ENCODE results near the gene TRABD.
A peak's percentile ranks its signal among the peaks of the same experiment; 100 is the strongest.

Gene TRABD

DNA sequence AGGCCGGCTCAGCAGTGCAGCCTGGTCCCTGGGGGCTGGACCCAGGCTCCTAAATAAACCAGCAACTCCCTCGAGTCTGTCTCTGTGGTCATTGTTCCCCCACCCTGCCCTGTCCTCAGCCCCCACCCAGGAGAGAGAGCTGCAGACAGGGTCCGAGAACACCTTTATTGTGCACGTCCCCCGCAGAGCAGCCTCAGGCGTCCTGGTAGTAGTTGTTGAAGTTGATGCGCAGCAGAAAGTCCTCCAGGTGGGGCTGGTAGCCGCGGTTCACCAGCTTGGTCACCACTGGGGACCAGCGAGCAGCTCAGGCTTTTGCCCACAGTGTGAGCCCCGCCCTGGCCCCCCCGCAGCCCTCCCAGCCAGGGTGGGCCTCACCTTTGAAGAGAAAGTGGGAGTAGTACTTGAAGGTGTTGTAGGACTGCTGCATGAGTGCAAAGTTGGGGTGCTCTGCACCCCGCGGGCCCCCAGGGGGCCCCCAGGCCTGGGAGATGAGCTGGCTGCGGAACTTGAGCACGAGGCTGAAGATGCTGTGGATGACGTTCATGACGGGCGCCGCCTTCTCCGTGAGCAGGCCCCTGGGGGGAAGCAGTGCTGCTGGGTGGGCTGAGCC, 31.9 kb downstream of the TRABD start:
- no peak for DNase-seq (ENCODE audit: low read depth in 2 of 2)

DNA sequence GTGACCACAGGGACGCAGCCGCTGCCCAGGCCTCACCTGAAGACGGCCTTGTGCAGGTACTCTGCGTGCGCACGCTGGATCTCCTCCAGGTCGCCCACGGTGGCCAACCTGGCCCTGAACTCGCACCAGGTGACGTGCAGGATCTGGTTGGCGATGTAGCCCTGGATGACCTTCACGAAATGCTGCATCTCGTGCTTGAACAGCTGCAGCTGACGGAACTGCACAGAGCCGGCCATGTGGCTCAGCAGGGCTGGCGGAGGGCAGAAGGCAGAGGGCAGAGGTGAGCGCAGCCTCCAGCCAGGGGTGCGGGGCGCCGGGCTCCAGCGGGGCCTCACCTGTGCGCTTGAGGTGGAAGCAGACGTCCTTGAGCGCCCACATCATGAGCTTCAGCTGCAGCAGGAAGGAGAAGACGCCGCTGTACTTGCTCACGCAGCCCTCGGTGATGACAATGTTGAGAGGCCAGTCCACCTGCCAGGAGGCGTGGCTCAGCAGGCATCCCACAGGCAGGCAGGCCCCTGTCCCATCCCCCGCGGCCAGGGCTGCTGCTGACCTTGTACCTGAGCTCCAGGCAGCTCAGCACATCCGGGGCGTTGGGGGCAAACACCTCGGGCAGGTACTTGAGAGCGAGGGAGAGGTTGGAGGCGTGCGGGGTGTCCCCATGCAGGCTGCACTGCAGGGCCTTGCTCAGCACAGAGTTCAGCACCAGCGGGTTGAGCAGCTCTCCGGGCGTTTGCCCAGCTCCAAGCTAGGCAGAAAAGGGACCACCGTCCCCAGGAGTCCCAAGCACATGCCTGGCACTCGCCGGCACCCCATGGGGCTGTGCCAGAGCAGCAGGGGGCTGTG, 32.7 kb downstream of the TRABD start:
- no peak for DNase-seq (ENCODE audit: low read depth in 2 of 2)

DNA sequence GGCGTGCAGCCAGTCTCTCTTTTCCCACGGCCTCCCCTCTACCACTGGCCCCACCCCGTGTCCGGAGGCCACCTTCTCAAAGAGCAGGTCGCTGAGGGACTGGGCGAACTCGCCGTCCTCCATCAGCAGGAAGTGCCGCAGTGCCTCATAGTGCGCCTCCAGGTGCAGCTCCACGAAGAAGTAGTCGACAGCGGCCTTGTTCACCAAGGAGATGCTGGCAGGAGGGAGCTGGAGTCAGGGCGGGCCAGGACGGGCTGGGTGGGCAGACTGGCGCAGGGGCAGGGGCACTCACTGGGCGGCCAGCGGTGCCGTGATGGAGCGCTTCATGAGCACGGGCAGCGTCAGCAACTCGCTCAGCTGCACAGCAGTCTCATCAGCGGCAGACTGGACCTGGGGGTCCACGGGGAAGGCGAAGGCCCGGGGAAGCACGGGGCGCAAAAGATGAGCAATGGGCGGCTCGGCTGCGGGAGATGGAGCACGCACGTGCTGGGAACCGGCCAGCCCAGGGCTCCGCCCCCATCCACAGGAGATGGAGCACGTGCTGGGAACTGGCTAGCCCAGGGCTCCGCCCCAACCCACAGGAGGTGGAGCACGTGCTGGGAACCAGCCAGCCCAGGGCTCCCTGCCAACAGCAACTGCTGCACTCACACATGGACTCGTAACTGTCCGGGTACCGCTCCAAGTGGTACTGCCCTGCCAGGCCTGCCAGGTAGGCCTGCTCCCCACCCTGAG, 33.4 kb downstream of the TRABD start:
- peak; percentile 59 to 60 for DNase-seq (ENCODE audit: low read depth in 2 of 2)

DNA sequence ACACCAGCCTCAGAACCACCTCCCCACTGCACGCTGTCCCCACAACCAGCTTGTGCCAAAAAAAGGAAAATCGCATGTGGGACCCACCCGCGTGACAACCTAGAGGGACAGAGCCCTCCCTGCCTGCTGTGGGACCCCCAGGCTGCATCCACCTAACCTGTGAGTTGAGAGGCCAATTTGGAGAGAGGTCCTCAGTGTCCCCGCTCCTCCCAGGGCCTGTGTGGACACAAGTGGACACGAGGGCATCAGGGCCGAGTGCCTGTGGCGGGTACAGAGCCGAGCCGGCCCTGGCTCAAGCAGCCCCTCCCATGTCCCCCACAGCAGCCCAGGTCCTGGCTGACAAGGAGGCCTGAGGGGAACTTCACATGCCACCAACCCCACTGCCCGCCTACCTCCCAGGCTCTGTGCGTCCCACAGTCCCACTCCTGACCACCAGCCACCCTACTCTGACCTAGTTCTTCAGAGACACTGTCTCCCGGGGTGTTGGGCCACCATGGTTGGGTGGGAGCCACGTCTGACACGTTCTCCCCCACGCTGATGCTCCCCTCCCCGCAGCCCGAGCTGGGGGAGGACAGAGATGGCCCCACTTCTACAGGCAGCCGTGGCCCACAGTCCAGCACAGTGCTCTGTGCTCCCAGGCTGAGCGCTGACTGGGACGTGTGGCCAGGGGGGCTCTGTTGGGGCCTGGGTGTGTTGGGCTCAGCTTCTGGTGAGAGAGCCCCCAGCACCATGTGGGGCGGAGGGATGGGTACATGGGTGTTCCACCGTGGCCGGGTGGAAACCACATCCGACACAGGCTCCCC, 34.3 kb downstream of the TRABD start:
- no peak for DNase-seq (ENCODE audit: low read depth in 2 of 2)

DNA sequence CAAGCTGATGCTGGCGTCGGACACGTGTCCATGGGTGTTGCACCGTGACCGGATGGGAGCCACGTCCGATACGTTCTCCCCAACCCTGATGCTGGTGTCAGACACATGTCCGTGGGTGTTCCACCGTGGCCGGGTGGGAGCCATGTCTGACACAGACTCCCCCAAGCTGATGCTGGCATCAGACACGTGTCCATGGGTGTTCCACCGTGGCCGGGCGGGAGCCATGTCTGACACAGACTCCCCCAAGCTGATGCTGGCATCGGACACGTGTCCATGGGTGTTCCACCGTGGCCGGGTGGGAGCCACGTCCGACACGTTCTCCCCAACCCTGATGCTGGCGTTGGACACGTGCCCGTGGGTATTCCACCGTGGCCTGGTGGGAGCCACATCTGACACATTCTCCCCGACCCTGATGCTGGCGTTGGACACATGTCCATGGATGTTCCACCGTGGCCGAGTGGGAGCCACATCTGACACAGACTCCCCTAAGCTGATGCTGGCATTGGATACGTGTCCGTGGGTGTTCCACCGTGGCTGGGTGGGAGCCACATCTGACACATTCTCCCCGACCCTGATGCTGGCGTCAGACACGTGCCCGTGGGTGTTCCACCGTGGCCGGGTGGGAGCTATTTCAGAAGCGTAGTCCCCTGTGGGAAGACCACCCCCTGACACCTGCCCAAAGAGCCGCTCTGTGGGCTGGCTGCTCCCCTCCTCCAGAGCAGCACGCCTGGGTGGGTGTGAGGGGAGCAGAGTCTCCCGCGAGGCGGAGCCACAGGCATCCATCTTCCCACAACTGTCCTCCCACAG, 35.1 kb downstream of the TRABD start:
- no peak for DNase-seq (ENCODE audit: low read depth in 2 of 2)

DNA sequence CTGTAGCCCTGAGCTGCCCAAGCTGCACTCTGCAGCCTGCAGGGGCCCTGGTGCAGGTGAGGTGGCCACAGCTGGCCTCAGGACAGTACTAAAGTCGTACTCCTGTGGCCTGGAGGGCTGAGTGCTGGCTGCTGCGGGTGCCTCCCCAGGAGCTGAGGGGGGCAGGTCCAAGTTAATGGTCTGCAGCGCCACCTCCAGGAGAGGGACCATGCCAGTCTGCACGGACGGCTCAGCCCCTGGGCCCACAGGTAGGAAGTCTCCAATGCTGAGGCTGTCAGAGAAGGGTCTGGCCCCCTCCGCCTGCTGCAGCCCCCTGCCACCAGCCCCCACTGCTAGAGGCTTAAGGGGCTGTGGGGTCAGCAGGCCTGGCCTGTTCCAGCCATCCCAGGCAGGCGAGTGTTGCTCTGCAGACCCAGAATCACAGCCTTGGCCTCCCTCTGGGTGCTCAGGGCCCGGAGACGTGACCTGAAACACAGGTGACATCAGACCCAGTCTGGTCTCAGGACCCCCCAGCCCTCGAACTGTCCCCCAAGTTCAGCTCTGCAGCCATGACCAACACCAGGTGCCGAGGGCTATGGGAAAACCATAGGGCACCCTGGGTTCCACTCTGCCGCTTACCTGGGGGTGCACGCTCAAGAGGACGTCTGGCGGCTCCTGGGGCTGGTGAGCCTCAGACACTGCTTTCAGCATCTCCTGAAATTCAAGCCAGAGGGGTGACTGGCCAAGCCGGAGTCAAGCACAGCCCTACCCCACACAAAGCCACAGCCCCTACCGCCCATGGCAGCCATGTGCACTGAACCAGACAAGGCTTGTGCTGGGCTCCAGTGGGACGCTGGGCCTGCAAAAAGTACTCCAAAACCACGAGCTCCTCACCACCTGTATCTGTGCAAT, 35.9 kb downstream of the TRABD start:
- DNase-seq (ENCODE audit: low read depth in 2 of 2): no peak

DNA sequence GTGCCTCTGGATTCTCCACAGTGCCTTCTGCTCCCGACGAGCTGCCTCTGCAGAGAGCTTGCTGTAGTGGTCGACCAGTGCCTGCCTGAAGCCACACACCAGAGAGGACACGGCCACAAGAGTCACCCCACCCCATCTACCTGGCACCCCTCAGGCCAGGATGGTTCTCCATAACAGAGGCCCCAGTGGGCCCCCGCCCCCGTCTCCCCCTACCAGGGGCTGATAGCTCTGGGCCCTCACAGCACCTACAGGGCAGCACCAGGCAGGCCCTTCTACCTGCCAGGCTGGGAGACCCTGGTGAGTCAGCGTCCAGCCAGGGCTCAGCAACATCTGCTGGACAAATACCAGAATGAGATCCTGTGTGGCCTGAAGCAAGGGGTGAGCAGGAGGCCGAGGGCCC, 36.8 kb downstream of the TRABD start:
- no peak for DNase-seq (ENCODE audit: low read depth in 2 of 2)

DNA sequence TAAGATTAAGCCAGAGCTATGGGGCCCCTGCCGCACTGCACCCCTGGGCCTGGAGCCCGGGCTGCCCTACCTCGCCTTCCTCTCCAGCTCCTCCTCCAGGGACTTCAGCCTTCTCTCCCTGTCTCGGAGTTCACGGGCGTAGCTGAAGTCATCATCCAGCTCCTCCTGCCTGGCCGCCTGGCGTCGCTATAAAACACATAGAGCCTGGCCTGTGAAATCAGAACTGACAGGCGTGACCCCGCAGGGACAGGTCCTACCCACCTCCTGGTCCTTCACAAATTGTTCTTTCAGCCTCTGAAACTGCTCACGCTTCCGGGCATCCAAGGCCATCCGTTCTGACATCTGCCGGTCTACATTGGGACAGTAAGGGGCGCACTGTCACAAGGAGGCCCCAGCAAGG, 38.4 kb downstream of the TRABD start:
- no peak for DNase-seq (ENCODE audit: low read depth in 2 of 2)

DNA sequence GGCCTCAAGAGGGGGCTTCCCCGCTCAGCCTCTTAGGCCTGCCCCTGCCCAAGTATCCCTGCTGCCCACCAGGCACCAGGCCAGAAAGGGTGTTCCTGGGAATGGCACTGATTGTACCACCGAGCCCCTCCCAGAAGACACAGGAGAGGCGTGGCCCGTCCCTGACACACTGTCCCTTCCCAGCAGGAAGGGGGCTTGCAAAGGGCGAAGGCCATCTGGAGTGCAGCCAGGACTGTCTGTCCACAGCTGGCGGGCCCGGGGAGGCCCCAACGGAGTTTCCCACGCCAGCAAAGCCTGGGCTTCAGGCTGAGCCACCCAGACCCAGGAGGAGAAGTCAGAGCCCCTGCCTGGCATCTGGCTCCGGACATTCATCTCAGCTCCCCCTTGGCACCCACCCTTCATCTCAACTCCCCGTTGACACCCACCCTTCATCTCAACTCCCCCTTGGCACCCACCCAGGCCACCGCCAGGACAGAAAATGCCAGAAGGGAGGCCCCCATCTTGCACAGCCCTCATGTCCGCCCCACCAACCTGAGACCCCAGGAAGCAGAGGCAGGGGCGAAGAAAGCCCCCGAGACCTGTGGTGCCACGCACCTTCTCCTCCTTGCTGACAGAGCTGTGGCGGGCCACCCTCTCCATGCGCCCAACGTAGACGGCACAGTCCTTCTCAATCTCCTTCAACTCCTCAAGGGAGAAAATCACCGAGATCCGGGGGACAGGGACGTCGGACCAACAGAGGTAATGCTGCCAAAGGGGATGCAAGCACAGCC, 39.7 kb downstream of the TRABD start:
- DNase-seq (ENCODE audit: low read depth in 2 of 2): no peak

DNA sequence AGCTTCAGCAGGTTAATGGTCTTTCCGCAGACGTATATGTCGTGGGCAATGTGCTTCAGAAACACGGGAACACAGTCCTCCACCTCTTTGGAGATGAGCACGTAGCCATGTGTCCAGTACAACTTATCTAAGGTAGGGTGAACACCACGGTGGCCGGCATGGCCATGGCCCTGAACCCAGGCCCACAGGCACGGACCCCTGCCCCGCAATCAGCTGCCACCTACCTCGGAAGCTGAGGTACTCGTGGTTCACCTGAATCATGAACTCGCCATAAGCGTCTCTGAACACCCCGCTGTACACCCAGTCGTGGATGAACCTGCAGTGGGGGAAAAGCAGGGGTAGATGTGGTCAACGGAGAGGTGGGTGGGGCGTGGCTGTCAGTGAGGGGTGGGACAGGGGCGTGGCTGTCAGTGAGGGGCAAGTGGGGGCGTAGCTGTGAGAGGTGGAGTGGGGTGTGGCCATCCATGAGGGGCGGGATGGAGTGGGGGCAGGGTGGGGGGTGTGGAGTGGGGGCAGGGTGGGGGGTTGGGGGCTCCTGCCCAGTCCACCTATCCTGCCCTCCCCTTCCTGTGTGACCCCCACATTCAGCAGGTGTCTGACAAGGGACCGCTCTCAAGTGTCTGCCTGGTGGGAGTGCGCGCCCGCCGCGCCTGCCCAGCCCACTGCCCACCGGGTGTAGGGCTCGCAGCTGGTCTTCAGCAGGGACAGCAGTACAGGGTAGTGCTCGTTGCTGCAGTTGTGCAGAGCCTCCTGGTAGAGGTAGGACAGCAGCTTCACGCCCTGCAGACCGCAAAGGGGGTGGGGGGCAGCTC, 40.6 kb downstream of the TRABD start:
- no peak for DNase-seq (ENCODE audit: low read depth in 2 of 2)

DNA sequence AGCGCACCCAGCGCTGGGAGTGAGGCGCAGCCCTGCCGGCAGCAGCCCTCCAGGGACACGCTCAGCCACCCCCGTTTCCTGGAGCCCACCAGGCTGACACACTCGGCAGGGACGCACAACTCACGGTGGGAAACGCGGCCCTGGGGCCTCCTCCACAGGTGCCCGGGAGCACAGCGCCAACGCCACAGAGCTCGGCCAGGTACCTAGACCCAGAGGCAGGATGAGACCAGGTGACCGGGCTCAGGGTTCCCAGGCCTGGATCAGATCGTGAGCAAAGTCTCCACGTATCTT, 41.1 kb downstream of the TRABD start:
- no peak for DNase-seq (ENCODE audit: low read depth in 2 of 2)

DNA sequence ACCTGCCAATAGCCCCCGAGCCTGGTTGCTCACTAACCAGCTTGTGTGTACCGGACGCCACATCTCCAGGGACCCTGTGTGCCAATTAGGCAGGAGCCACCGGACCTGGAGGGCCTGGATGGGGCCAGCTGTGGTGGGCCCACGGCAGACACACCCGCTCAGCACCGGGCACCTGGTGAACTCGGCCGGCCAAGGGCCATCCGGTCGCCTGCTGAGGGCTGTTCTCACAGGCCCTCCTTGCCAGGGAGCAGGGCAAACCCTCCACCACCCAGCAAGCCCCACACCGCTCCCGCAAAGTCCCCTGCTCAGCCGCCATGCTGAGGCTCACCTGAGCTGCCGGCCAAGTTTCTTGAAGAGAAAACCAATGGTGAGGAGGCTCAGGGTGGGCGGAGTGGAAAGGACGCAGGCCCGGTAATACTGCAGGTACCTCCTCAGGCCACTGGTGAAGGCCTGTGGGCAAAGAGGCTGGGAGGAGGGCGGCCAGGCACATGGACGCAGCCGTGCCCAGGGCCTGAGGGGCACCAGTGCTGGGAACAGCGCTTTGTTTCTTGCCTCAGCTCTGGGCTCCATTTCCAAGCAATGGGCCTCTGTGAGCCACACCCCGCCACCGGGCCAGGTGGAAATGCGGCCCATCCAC, 42.0 kb downstream of the TRABD start:
- DNase-seq (ENCODE audit: low read depth in 2 of 2): no peak

DNA sequence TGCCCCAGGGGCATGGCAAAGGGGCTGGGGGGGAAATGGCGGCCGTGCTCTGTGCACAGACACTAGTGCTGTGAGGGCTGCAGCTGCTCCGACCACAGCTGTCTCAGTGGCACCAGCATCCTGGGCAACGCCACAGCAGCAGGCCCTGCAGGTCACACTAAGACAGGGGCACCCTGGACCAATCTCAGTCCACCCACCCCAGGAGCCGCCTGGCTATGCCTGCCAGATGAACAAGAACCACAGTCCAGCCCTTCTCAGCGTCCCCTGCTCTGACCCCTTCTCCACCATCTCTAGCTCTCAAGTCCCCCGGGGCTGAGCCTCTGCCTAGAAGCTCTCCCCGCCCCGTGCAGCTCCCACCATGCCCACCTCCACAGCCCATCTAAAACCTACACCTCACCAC, 42.7 kb downstream of the TRABD start:
- no peak for DNase-seq (ENCODE audit: low read depth in 2 of 2)

DNA sequence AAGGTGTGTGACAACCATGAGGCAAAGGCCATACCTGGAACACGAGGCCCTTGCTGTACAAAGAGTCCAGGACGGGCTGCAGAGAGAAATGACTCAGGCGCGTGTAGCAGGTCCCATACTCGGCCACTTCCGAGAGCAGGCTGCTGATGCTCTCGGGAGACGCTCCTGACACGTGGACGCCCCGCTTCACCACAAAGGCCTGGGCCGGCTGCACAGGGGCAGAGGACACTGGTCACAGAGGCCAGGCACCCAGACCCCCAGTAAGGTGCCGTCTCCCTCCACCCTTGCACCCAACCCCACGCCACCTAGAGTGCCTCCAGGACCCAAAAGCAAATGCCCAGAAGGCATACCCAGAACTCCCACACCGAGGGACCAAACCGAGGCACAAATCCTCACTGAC, 43.7 kb downstream of the TRABD start:
- no peak for DNase-seq (ENCODE audit: low read depth in 2 of 2)

DNA sequence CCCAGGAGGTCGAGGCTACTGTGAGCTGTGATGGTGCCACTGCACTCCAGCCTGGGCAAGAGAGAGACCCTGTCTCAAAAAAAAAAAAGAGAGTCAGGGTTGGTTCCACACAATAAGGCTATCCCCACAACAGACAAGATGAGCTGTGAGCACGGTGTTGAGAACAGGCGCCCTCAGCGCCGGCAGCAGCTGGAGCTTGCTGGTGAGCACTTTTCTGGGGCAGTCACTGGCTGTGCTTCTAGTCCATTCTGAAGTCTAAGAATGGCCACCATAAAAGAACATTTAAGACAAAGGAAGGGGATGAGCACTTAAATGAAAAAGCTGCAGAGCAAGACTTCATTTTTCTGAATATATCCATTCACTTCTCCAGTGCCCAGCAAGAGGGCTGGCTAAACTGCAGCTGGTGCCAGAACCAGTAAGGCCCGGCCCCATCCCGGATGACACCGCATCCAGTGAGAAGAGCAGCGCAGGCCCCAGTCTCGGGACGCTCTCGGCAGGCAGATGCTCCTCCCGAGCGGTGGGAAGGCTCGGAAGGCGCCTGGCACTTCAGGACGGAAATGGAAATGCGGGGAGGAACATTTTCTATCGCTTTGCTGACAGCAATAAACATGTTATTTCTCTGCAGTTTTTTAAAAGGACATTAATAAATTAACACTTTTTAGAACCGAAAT, 46.9 kb downstream of the TRABD start:
- no peak for DNase-seq (ENCODE audit: low read depth in 2 of 2)

DNA sequence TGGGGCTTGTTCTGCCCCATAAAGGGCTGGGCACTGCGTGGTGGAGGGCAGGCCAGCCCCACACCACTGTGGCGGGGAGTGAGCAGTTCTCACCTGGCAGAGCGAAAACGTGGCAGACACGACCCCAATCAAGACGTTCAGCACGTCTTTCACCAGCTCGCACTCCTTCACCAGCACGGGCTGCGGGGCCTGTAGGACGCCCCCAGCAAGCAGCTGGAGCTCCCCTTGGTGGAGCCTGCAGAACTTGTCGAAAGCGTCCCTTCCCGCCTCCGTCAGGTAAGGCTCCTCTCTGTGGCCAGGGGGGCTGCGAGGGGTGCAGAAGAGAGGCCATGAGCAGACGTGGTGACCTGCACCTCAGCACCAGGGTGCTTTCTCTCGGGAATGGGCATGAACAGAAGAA, 47.5 kb downstream of the TRABD start:
- DNase-seq (ENCODE audit: low read depth in 2 of 2): no peak

DNA sequence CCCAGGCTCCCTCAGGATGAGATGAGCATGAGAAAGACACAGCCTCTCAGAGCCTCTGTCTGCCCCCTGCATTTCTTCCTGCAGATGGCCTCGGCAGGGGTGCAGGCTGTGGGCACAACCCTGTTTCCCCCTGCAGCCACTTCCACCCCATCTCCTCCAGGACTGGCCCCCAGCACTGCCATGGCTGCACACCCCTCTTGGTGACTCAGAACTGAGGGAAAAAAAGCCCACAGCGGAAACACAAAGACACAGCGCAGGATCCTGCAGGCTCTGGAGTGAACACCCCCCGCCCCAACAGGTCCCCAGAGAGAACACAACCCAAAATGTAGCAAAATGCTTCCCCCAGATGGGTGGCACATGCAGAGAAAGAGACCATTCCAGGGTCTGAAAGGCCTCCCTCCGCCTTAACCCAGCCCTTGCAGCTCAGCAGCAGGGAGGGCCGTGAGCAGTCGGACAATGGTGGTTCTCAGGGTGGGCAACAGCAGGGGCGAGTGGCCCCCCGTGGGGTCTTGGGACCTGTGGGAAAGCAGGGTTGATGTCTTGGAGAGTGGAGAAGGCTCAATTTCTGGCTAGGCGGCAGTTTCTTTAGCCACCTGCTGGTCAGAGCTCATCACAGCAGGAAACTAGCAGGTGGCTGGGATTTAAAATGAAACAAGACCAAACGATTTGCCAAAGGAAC, 51.2 kb downstream of the TRABD start:
- no peak for DNase-seq (ENCODE audit: low read depth in 2 of 2)
